K562 (cell line): ENCODE results near the gene LRMDA. TPM values are rescaled to one million over a fixed set of nuclear protein-coding genes. Genes with fewer than 3 reads are reported as not detected.

Experiments used
- ATAC-seq: fragments of 200-7000 bp; cut with Tn5 transposase; 3 replicates; pipeline ENCODE4 v1.9.1; 2020; ENCODE audit warnings: moderate library complexity
- BruUV-seq: library from RNA; stranded (reverse); fragments of 400-500 nt; replicated peaks from 2 replicates; lab custom pipeline; 2021; lab: Mats Ljungman, UMichigan
- CTCF ChIA-PET: fragments of 300-600 bp; formaldehyde crosslinking; extraction: SDS; loops from one replicate; lab custom pipeline; 2021; ENCODE audit warnings: low intra/inter-chr PET ratio; lab: Yijun Ruan, JAX
- POLR2A ChIA-PET: fragments of 300-600, 350-650 bp; sonication (Branson Sonifier 250); formaldehyde crosslinking; extraction: SDS; loops from one replicate; lab custom pipeline; 2021; ENCODE audit warnings: antibody characterized with exemption, inconsistent platforms; lab: Yijun Ruan, JAX
- DNase-seq, 4 experiments: peaks; one replicate each; pipeline versions ENCODE4 v3.0.0 to v3.0.0-alpha.2; 2011 to 2018; ENCODE audit warnings: low spot score in 3 of 4, mixed read lengths in 3 of 4; ENCODE audit errors: extremely low read depth in 1 of 4
- FAIRE-seq: peaks from 2 replicates; lab custom pipeline; 2011; peaks lifted over from hg19 to GRCh38; lab: Jason Lieb, UNC
- H2AFZ ChIP-seq: 2 replicates; pipeline ENCODE4 v1.6.0; 2011; ENCODE audit warnings: low read depth, low read length, control low read depth, inconsistent platforms
- H3K27ac ChIP-seq: fragments of 200-600 bp; 3 replicates; pipeline ENCODE4 v1.8.0; 2011; ENCODE audit warnings: low read depth, mild to moderate bottlenecking, control low read depth, inconsistent platforms, low read length, moderate library complexity, mixed read lengths; ENCODE audit errors: extremely low read depth
- H3K27me3 ChIP-seq, 2 experiments: fragments of 300-600 bp in 1 of 2; 2 replicates in 1 of 2; 3 replicates in 1 of 2; pipeline versions ENCODE4 v1.6.0 to v1.8.0; 2011; ENCODE audit warnings: inconsistent platforms in 2 of 2, low read length in 2 of 2, mild to moderate bottlenecking in 1 of 2, mixed read lengths in 1 of 2, moderate library complexity in 1 of 2; ENCODE audit not compliant: control insufficient read depth in 2 of 2, insufficient read depth in 2 of 2
- H3K36me3 ChIP-seq: fragments of 300-600 bp; 3 replicates; pipeline ENCODE4 v1.8.0; 2011; ENCODE audit warnings: mild to moderate bottlenecking, low read length, inconsistent platforms; ENCODE audit not compliant: control insufficient read depth, insufficient read depth
- H3K4me1 ChIP-seq, 2 experiments: fragments of 200-600 bp in 1 of 2; replicated peaks in 1 of 2; 2 replicates in 1 of 2; 3 replicates in 1 of 2; pipeline versions ENCODE4 v1.5.1 to v1.8.0; 2011; ENCODE audit warnings: inconsistent platforms in 2 of 2, low read length in 2 of 2, mild to moderate bottlenecking in 1 of 2, mixed read lengths in 1 of 2, moderate library complexity in 1 of 2; ENCODE audit not compliant: control insufficient read depth in 2 of 2, insufficient read depth in 2 of 2
- H3K4me2 ChIP-seq: 2 replicates; pipeline ENCODE4 v1.6.1; 2011; ENCODE audit warnings: low read length, control low read depth, inconsistent platforms, mixed read lengths; ENCODE audit not compliant: insufficient read depth
- H3K4me3 ChIP-seq: fragments of 200-600 bp; sonication (generic), shearing (Covaris generic); 2 replicates; pipeline ENCODE4 v1.5.1; 2016; ENCODE audit warnings: control low read depth, inconsistent platforms
- H3K79me2 ChIP-seq: fragments of 200-600 bp; 3 replicates; pipeline ENCODE4 v1.8.0; 2011; ENCODE audit warnings: low read length, inconsistent platforms; ENCODE audit not compliant: control insufficient read depth, insufficient read depth
- H3K9ac ChIP-seq, 2 experiments: 2 replicates each; pipeline versions ENCODE4 v1.6.0 to v1.6.1; 2011; ENCODE audit warnings: low read depth in 2 of 2, low read length in 2 of 2, control low read depth in 1 of 2, inconsistent platforms in 1 of 2, mild to moderate bottlenecking in 1 of 2, mixed read lengths in 1 of 2; ENCODE audit not compliant: insufficient read depth in 1 of 2
- H3K9me1 ChIP-seq: one replicate; pipeline ENCODE4 v1.6.0; 2011; ENCODE audit warnings: inconsistent platforms, mild to moderate bottlenecking, low read length, moderate library complexity; ENCODE audit not compliant: control insufficient read depth, insufficient read depth
- H3K9me3 ChIP-seq: replicated peaks from 2 replicates; pipeline ENCODE4 v1.5.1; 2011; ENCODE audit warnings: low read depth, low read length, inconsistent platforms; ENCODE audit not compliant: control insufficient read depth, insufficient read depth
- H4K20me1 ChIP-seq: replicated peaks from 2 replicates; pipeline ENCODE4 v1.6.1; 2011; ENCODE audit warnings: low read length, inconsistent platforms, mixed read lengths; ENCODE audit not compliant: control insufficient read depth, insufficient read depth
- EP300 ChIP-seq: IDR thresholded peaks from 2 replicates; pipeline ENCODE4 v1.6.1; 2012; ENCODE audit warnings: low read length, improper control_type of control experiment
- ETV1 ChIP-seq: fragments of 450-650 bp; conservative IDR thresholded peaks from 2 replicates; pipeline ENCODE4 v1.6.1; 2016; ENCODE audit warnings: missing genetic modification characterization, control low read depth, low read depth, missing compliant biosample characterization
- FOXA1 ChIP-seq: fragments of 450-650 bp; IDR thresholded peaks from 2 replicates; pipeline ENCODE4 v1.6.1; 2016; ENCODE audit warnings: mild to moderate bottlenecking, borderline replicate concordance
- KHSRP ChIP-seq: fragments of 450-650 bp; IDR thresholded peaks from 2 replicates; pipeline ENCODE4 v1.6.1; 2017
- KLF10 ChIP-seq: fragments of 250-450 bp; sonication (Bioruptor Pico); IDR thresholded peaks from 2 replicates; pipeline ENCODE4 v1.6.1; 2021; ENCODE audit warnings: matching md5 sums
- MED1 ChIP-seq: sonication (generic); formaldehyde crosslinking; IDR thresholded peaks from 2 replicates; pipeline ENCODE4 v1.8.1; 2023; ENCODE audit warnings: missing genetic modification reagents, borderline replicate concordance
- PHF21A ChIP-seq: fragments of 450-650 bp; IDR thresholded peaks from 2 replicates; pipeline ENCODE4 v1.6.1; 2017; ENCODE audit warnings: low read depth, borderline replicate concordance
- POLR3G ChIP-seq: IDR thresholded peaks from 2 replicates; pipeline ENCODE4 v1.6.1; 2011; ENCODE audit not compliant: insufficient read length, insufficient replicate concordance; ENCODE audit errors: extremely low read depth
- SMAD3 ChIP-seq: fragments of 450-650 bp; formaldehyde crosslinking; conservative IDR thresholded peaks from 2 replicates; pipeline ENCODE4 v1.4.0; 2020; ENCODE audit warnings: mild to moderate bottlenecking
- SRSF7 ChIP-seq: fragments of 200-400 bp; formaldehyde crosslinking; optimal IDR thresholded peaks from 2 replicates; pipeline ENCODE3; 2017; ENCODE audit warnings: mild to moderate bottlenecking, low read depth, low read length
- ZNF174 ChIP-seq: fragments of 250-450 bp; sonication (Bioruptor Pico); IDR thresholded peaks from 2 replicates; pipeline ENCODE4 v1.4.0; 2020; ENCODE audit warnings: mild to moderate bottlenecking
- ZNF584 ChIP-seq: fragments of 200-800 bp; sonication (Bioruptor generic); IDR thresholded peaks from 2 replicates; pipeline ENCODE4 v1.6.1; 2016; ENCODE audit warnings: low read depth, mild to moderate bottlenecking, missing genetic modification characterization, missing compliant biosample characterization
- WGBS: fragments of 100-300 bp; shearing (Covaris generic); methylation state at CpG from one replicate; pipeline ENCODE4 v1.1.6; 2016; ENCODE audit warnings: low coverage, mixed read lengths; ENCODE audit not compliant: insufficient coverage; ENCODE audit errors: missing lambda C conversion rate; 5-methylcytosine and 5-hydroxymethylcytosine counted together
- in situ Hi-C: fragments of 300-500 bp; cut with MboI; formaldehyde crosslinking; loops from 4 replicates; pipeline ENCODE4 v1.15.0; 2018; ENCODE audit warnings: inconsistent platforms, mixed read lengths
- intact Hi-C: fragments of 100-400 bp; cut with micrococcal nuclease; formaldehyde crosslinking; loops from 2 replicates; pipeline ENCODE4 v1.14.2; 2022
- polyA plus RNA-seq, 8 experiments: library from polyadenylated mRNA; depleted of rRNA in 4 of 8; stranded (reverse) in 5 of 8; unstranded in 3 of 8; fragments of >200 nt; fragmentation: Nextera tagmentation in 2 of 8; fragmentation: Illumina TruSeq in 1 of 8; extraction: Ambion mirVana in 2 of 8; extraction: Trizol in 1 of 8; gene quantifications; 2 replicates each; pipeline versions ENCODE4 v1.2.1 to v1.2.3, GENCODE V29; 2011 to 2014; ENCODE audit warnings: inconsistent platforms in 1 of 8, missing spikeins in 1 of 8
- total RNA-seq, 7 experiments: library from RNA; depleted of rRNA in 6 of 7; stranded (reverse); fragments of >200 nt in 6 of 7; fragmentation: Illumina TruSeq in 2 of 7; extraction: Trizol in 2 of 7; gene quantifications; 2 replicates each; pipeline versions ENCODE4 v1.2.1 to v1.2.3, GENCODE V29; 2011 to 2021; ENCODE audit warnings: low replicate concordance in 1 of 7
- TF ChIP-seq, protein P1 (sequence below): fragments of 250-450 bp; sonication (Bioruptor Pico); IDR thresholded peaks from 2 replicates; pipeline ENCODE4 v1.4.0; 2020

LRMDA gene
- total and polyA plus RNA-seq, 9 of the 15 experiments (the other 6 are each of a cell fraction or from before 2014, with no cell fraction given) = 0.25 TPM; not detected in 8

DNA sequence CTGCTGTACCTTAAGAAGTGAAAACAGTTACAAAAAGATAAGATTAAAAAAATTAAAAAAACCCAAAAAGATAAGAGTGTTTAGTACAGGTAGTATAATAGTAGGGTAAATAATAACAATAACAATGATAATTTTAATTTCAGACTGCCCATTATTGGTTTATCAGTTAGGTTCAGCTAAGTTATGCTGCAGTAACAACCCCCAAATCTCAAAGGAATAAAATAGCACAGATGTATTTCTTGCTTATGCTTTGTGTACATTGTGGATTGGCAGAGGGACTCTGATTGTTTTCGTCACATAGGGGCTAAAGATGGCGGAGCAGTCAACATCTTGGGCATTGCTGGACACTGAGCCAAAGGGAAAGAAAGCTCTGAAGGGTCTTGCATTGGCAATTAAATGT is 264.6 kb downstream of the LRMDA start:
- Histone ChIP-seq H4K20me1 (no peaks in the 10 kb centered on the region), H3K4me1 (no peaks in the 10 kb centered on the region), H3K27me3 (no peaks in the 10 kb centered on the region), H3K4me3 (no peak overlapping the region), H3K36me3 (no peaks in the 10 kb centered on the region), H3K9me3 (no peaks in the 10 kb centered on the region), H2AFZ (no peak overlapping the region), H3K27ac (no peak overlapping the region), H3K79me2 (no peaks in the 10 kb centered on the region), H3K4me2 (no peak overlapping the region), H3K9me1 (no peaks in the 10 kb centered on the region), H3K9ac (no peak overlapping the region)
- TF ChIP-seq ETV1 (tag) (no peak), FOXA1 (no peak), KLF10 (CRISPR knock-in tag) (no peak), MED1 (CRISPR knock-in tag) (no peak), ZNF584 (CRISPR knock-in tag) (no peak)
- DNase-seq (no peak), ATAC-seq (no peak), FAIRE-seq (no peak)
- 3% methylated on average over 2 of the region's 2 CpGs for WGBS
- BruUV-seq = no TSS peak
- in situ Hi-C loops (no loop called here), intact Hi-C loops (no loop called here)
- POLR2A ChIA-PET = interaction anchor here (1.7 kb wide), 1 partner anchor 7 kb away, joined by 6 read pairs; no protein-coding TSS in a partner anchor
- CTCF ChIA-PET = no interaction called here

DNA sequence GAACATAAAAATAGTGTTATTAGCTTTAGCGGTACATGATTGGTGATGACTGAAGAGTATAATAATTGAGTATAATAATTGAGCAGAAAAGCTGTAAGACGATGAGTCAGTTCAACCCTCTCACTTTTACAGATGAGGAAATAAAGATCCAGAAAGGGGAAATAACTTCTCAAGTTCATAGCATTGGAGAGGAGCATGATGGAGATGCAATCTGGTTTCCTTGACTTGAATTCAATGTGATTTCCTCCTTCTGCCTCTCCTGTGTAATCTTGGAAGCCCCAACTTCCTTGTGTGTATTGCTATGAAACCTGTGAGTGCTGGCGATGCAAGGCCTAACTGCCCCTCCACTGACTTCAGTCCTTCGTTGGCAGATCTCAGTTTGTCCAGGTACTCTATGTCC is 265.1 kb downstream of the LRMDA start:
- 1% methylated on average over 4 of the region's 4 CpGs for WGBS
- no peaks in the 10 kb centered on the region for H3K79me2 ChIP-seq
- TF ChIP-seq POLR3G (no peak), SMAD3 (CRISPR knock-in tag) (no peak), SRSF7 (no peak), ZNF174 (CRISPR knock-in tag) (no peak), EP300 (no peak), KHSRP (no peak), PHF21A (no peak)
- TF ChIP-seq, protein P1, sequence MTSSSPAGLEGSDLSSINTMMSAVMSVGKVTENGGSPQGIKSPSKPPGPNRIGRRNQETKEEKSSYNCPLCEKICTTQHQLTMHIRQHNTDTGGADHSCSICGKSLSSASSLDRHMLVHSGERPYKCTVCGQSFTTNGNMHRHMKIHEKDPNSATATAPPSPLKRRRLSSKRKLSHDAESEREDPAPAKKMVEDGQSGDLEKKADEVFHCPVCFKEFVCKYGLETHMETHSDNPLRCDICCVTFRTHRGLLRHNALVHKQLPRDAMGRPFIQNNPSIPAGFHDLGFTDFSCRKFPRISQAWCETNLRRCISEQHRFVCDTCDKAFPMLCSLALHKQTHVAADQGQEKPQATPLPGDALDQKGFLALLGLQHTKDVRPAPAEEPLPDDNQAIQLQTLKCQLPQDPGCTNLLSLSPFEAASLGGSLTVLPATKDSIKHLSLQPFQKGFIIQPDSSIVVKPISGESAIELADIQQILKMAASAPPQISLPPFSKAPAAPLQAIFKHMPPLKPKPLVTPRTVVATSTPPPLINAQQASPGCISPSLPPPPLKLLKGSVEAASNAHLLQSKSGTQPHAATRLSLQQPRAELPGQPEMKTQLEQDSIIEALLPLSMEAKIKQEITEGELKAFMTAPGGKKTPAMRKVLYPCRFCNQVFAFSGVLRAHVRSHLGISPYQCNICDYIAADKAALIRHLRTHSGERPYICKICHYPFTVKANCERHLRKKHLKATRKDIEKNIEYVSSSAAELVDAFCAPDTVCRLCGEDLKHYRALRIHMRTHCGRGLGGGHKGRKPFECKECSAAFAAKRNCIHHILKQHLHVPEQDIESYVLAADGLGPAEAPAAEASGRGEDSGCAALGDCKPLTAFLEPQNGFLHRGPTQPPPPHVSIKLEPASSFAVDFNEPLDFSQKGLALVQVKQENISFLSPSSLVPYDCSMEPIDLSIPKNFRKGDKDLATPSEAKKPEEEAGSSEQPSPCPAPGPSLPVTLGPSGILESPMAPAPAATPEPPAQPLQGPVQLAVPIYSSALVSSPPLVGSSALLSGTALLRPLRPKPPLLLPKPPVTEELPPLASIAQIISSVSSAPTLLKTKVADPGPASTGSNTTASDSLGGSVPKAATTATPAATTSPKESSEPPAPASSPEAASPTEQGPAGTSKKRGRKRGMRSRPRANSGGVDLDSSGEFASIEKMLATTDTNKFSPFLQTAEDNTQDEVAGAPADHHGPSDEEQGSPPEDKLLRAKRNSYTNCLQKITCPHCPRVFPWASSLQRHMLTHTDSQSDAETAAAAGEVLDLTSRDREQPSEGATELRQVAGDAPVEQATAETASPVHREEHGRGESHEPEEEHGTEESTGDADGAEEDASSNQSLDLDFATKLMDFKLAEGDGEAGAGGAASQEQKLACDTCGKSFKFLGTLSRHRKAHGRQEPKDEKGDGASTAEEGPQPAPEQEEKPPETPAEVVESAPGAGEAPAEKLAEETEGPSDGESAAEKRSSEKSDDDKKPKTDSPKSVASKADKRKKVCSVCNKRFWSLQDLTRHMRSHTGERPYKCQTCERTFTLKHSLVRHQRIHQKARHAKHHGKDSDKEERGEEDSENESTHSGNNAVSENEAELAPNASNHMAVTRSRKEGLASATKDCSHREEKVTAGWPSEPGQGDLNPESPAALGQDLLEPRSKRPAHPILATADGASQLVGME (CRISPR knock-in tag) = no peak

More for the DNA sequence above, 265.1 kb downstream of the LRMDA start:
- H2AFZ ChIP-seq = no peak overlapping the region
- in situ Hi-C loops = no loop called here
- no peak overlapping the region for H3K27ac ChIP-seq
- BruUV-seq = no TSS peak
- H3K9ac ChIP-seq = no peak overlapping the region
- H3K4me3 ChIP-seq = no peak overlapping the region
- no peak for FAIRE-seq
- intact Hi-C loops = no loop called here
- ChIA-PET CTCF (interaction anchor here (0.7 kb wide), 1 partner anchor 391 kb away, joined by 4 read pairs; no protein-coding TSS in a partner anchor), POLR2A (no interaction called here)
- H3K9me3 ChIP-seq = no peaks in the 10 kb centered on the region
- H3K36me3 ChIP-seq = no peaks in the 10 kb centered on the region
- H4K20me1 ChIP-seq = no peaks in the 10 kb centered on the region
- no peak for ATAC-seq
- no peaks in the 10 kb centered on the region for H3K27me3 ChIP-seq
- H3K4me1 ChIP-seq = no peaks in the 10 kb centered on the region
- no peak overlapping the region for H3K4me2 ChIP-seq
- DNase-seq = no peak
- H3K9me1 ChIP-seq = no peaks in the 10 kb centered on the region
